ENCODE data around the gene OSBP2.

OSBP2 gene

DNA sequence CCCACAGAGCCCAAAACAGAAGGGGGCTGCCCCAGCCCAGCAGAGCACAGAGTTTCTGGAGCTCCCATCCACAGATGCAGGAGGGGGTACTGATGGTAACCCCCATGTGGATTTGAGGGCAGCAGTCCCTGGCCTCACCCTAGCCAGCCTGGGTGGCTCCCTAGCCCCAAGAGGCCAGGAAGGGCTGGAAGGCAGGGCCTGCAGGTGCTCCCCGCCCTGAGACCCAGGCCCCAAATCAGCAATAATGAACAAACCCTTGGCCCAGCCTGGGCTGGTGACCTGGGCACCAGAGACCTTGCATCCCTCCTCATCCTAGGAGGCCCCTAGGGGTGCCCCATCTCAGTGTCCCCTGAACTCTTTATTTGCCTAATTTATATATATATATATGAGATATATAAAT, 212.3 kb downstream of the OSBP2 start:
- TF ChIP-seq NFIC (IDR thresholded peaks at IDR 0.05) (no peak), YY1 (IDR thresholded peaks at IDR 0.05; ENCODE audit: low read depth) (no peak), CEBPB (IDR thresholded peaks at IDR 0.05) (no peak), TEAD4 (IDR thresholded peaks at IDR 0.05) (no peak), EGR1 (IDR thresholded peaks at IDR 0.05) (no peak), TAF1 (IDR thresholded peaks at IDR 0.05; ENCODE audit: low read depth) (no peak), CREB1 (IDR thresholded peaks at IDR 0.05; ENCODE audit: low read depth) (no peak), TCF12 (IDR thresholded peaks at IDR 0.05; ENCODE audit: low read depth) (no peak), RAD21 (IDR thresholded peaks at IDR 0.05; ENCODE audit: low read depth) (no peak), EP300 (IDR thresholded peaks at IDR 0.05; ENCODE audit: borderline replicate concordance) (no peak), ZBTB7A (IDR thresholded peaks at IDR 0.05; ENCODE audit: low read depth) (no peak), FOXM1 (IDR thresholded peaks at IDR 0.05; ENCODE audit: borderline replicate concordance, low read depth) (no peak)
- TF ChIP-seq, protein P1, sequence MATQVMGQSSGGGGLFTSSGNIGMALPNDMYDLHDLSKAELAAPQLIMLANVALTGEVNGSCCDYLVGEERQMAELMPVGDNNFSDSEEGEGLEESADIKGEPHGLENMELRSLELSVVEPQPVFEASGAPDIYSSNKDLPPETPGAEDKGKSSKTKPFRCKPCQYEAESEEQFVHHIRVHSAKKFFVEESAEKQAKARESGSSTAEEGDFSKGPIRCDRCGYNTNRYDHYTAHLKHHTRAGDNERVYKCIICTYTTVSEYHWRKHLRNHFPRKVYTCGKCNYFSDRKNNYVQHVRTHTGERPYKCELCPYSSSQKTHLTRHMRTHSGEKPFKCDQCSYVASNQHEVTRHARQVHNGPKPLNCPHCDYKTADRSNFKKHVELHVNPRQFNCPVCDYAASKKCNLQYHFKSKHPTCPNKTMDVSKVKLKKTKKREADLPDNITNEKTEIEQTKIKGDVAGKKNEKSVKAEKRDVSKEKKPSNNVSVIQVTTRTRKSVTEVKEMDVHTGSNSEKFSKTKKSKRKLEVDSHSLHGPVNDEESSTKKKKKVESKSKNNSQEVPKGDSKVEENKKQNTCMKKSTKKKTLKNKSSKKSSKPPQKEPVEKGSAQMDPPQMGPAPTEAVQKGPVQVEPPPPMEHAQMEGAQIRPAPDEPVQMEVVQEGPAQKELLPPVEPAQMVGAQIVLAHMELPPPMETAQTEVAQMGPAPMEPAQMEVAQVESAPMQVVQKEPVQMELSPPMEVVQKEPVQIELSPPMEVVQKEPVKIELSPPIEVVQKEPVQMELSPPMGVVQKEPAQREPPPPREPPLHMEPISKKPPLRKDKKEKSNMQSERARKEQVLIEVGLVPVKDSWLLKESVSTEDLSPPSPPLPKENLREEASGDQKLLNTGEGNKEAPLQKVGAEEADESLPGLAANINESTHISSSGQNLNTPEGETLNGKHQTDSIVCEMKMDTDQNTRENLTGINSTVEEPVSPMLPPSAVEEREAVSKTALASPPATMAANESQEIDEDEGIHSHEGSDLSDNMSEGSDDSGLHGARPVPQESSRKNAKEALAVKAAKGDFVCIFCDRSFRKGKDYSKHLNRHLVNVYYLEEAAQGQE (IDR thresholded peaks at IDR 0.05; ENCODE audit: low read depth) = no peak
- TF ChIP-seq, protein P2, sequence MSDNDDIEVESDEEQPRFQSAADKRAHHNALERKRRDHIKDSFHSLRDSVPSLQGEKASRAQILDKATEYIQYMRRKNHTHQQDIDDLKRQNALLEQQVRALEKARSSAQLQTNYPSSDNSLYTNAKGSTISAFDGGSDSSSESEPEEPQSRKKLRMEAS (IDR thresholded peaks at IDR 0.05) = no peak
- TF ChIP-seq, protein P3, sequence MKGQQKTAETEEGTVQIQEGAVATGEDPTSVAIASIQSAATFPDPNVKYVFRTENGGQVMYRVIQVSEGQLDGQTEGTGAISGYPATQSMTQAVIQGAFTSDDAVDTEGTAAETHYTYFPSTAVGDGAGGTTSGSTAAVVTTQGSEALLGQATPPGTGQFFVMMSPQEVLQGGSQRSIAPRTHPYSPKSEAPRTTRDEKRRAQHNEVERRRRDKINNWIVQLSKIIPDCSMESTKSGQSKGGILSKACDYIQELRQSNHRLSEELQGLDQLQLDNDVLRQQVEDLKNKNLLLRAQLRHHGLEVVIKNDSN (IDR thresholded peaks at IDR 0.05) = no peak

DNA sequence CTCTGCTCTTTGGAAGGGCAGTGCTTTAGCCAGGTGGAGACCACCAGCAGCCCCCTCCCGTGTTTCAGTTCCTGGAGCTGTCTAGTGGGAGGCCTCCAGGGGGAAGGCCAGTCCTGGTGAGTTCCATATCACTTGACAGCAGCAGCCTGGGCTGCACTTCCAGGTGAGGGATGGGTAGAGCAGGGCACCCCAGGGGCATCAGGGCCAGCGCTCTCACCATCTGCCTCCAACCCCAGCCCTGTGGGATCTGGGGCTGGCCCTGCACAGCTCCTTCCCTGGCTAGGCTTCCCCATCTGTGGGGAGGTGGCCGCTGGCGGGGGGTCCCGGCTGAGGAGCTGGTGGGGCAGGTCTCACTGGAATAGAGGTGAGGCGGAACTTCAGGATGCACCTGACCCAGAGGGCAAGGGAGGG, 213.4 kb downstream of the OSBP2 start:
- no peak for TF ChIP-seq EGR1 (IDR thresholded peaks at IDR 0.05)
- no peak for TF ChIP-seq NFIC (IDR thresholded peaks at IDR 0.05)
- TF ChIP-seq FOXM1 (IDR thresholded peaks at IDR 0.05; ENCODE audit: borderline replicate concordance, low read depth) = no peak
- TF ChIP-seq CREB1 (IDR thresholded peaks at IDR 0.05; ENCODE audit: low read depth) = no peak
- TF ChIP-seq, protein P1 (IDR thresholded peaks at IDR 0.05; ENCODE audit: low read depth) = no peak
- TF ChIP-seq TEAD4 (IDR thresholded peaks at IDR 0.05) = no peak
- TF ChIP-seq TAF1 (IDR thresholded peaks at IDR 0.05; ENCODE audit: low read depth) = no peak
- TF ChIP-seq YY1 (IDR thresholded peaks at IDR 0.05; ENCODE audit: low read depth) = no peak
- TF ChIP-seq, protein P3 (IDR thresholded peaks at IDR 0.05) = no peak
- TF ChIP-seq CEBPB (IDR thresholded peaks at IDR 0.05) = no peak
- TF ChIP-seq RAD21 (IDR thresholded peaks at IDR 0.05; ENCODE audit: low read depth) = no peak
- no peak for TF ChIP-seq ZBTB7A (IDR thresholded peaks at IDR 0.05; ENCODE audit: low read depth)
- TF ChIP-seq EP300 (IDR thresholded peaks at IDR 0.05; ENCODE audit: borderline replicate concordance) = no peak
- TF ChIP-seq, protein P2 (IDR thresholded peaks at IDR 0.05) = no peak
- TF ChIP-seq TCF12 (IDR thresholded peaks at IDR 0.05; ENCODE audit: low read depth) = no peak

DNA sequence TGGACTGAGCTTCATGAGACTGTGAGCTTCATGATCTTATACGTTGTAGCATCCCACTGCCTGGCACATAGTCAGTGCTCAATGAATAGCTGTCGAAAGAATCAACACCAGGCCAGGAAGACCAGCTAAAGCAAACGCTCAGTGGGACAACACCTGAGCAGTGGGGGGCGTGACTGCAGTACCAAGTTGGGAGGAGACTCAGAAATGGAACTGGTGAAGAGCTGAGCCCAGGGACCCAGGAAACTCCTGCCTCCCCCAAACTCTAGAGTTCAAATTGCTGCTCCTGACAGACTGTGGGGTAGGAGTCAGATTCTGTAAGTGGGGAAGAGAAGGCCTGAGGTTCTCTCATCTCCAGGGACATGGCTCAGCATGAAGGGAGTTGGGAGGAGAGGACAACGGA, 214.6 kb downstream of the OSBP2 start:
- TF ChIP-seq TAF1 (IDR thresholded peaks at IDR 0.05; ENCODE audit: low read depth) = no peak
- TF ChIP-seq RAD21 (IDR thresholded peaks at IDR 0.05; ENCODE audit: low read depth) = no peak
- TF ChIP-seq CEBPB (IDR thresholded peaks at IDR 0.05) = no peak
- TF ChIP-seq, protein P2 (IDR thresholded peaks at IDR 0.05) = no peak
- TF ChIP-seq NFIC (IDR thresholded peaks at IDR 0.05) = no peak

DNA sequence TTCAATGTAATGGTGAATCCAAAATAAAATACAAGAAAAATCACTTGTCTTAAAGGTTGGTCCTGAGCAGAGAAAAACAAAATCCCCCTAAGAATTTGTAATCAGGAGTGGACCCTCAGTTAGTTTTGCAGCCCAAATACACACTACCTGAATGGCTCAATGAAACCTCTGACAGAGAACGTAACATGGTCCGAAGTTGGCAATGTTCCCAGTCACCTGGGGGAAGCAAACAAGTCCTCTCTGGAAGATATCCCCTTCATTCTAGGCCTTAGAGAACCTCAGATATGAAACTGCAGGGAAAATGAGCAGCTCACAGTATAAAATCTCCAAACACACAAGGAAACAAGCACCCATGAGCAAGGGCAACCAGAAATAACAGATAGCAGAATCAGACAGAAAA, 215.7 kb downstream of the OSBP2 start:
- TF ChIP-seq TAF1 (IDR thresholded peaks at IDR 0.05; ENCODE audit: low read depth) (no peak), EGR1 (IDR thresholded peaks at IDR 0.05) (no peak), NFIC (IDR thresholded peaks at IDR 0.05) (no peak), YY1 (IDR thresholded peaks at IDR 0.05; ENCODE audit: low read depth) (no peak), FOXM1 (IDR thresholded peaks at IDR 0.05; ENCODE audit: borderline replicate concordance, low read depth) (no peak), CREB1 (IDR thresholded peaks at IDR 0.05; ENCODE audit: low read depth) (no peak), TCF12 (IDR thresholded peaks at IDR 0.05; ENCODE audit: low read depth) (no peak), CEBPB (IDR thresholded peaks at IDR 0.05) (no peak), ZBTB7A (IDR thresholded peaks at IDR 0.05; ENCODE audit: low read depth) (no peak), EP300 (IDR thresholded peaks at IDR 0.05; ENCODE audit: borderline replicate concordance) (no peak), TEAD4 (IDR thresholded peaks at IDR 0.05) (no peak), RAD21 (IDR thresholded peaks at IDR 0.05; ENCODE audit: low read depth) (no peak)
- TF ChIP-seq, protein P3 (IDR thresholded peaks at IDR 0.05) = no peak
- TF ChIP-seq, protein P1 (IDR thresholded peaks at IDR 0.05; ENCODE audit: low read depth) = no peak
- TF ChIP-seq, protein P2 (IDR thresholded peaks at IDR 0.05) = no peak

Data from Ishikawa (cell line).